ENCODE results near the gene AGPAT4.

DNA sequence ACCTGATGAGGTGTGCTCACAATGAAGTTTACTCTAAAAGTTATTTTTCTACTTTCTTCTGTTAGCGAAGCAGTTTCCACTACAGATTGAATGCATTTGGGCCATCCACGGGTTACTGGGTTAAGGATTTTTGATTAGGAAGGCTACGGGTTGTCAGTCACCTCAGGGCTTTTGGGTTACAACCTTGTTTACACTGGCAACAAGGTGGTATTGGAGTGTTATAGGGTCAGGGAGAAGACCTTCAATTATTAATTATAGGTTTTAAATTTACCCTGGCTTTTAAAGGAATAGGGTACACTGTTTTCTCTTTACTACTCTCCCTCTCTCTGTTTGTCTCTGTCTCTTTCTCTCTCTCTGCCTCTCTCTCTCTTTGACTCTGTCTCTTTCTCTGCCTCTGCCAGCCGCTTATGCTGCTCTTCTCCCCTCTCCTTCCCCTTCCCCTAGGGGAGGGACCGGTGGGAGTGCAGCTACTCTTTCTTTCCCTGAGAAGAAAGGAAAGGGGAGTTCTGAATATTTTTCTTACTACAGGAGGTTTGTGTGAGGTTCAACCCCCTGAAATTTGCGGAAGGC is 40.2 kb upstream of the AGPAT4 start:
- TF ChIP-seq, protein P1, sequence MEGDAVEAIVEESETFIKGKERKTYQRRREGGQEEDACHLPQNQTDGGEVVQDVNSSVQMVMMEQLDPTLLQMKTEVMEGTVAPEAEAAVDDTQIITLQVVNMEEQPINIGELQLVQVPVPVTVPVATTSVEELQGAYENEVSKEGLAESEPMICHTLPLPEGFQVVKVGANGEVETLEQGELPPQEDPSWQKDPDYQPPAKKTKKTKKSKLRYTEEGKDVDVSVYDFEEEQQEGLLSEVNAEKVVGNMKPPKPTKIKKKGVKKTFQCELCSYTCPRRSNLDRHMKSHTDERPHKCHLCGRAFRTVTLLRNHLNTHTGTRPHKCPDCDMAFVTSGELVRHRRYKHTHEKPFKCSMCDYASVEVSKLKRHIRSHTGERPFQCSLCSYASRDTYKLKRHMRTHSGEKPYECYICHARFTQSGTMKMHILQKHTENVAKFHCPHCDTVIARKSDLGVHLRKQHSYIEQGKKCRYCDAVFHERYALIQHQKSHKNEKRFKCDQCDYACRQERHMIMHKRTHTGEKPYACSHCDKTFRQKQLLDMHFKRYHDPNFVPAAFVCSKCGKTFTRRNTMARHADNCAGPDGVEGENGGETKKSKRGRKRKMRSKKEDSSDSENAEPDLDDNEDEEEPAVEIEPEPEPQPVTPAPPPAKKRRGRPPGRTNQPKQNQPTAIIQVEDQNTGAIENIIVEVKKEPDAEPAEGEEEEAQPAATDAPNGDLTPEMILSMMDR (IDR thresholded peaks at IDR 0.05) = no peak
- TF ChIP-seq POLR2A (IDR thresholded peaks at IDR 0.05) (no peak), EP300 (IDR thresholded peaks at IDR 0.05) (no peak)
